Transverse colon (tissue), 4 donors: ENCODE measurements around the gene TMEM240. TPM values are rescaled to one million over a fixed set of nuclear protein-coding genes. Genes with fewer than 3 reads are reported as not detected.
A peak's percentile ranks its signal among the peaks of the same experiment; 100 is the strongest.

Experiments
- DNase-seq: peaks from one replicate; pipeline ENCODE4 v3.0.0-alpha.2; 2019
- H3K27ac ChIP-seq, 4 donors: fragments of 200-600 bp; sonication (generic); 2 replicates each; pipeline ENCODE4 v1.5.1; 2016 to 2018; ENCODE audit warnings: inconsistent platforms in 4 of 4
- H3K27me3 ChIP-seq: fragments of 200-600 bp; sonication (generic); 2 replicates; pipeline ENCODE4 v1.5.1; 2017; ENCODE audit warnings: inconsistent platforms
- H3K36me3 ChIP-seq, 4 donors: fragments of 200-600 bp; sonication (generic); 2 replicates each; pipeline ENCODE4 v1.5.1; 2017 to 2019; ENCODE audit warnings: inconsistent platforms in 4 of 4
- H3K4me1 ChIP-seq, 4 donors: fragments of 200-600 bp; sonication (generic); 2 replicates each; pipeline ENCODE4 v1.5.1; 2017 to 2020; ENCODE audit warnings: inconsistent platforms in 4 of 4
- H3K4me3 ChIP-seq, 4 donors: fragments of 200-600 bp; sonication (generic); 1 replicate in 1 of 4; 2 replicates in 3 of 4; pipeline versions ENCODE4 v1.5.1 to v1.6.1; 2017 to 2019; ENCODE audit warnings: inconsistent platforms in 4 of 4
- H3K9me3 ChIP-seq, 2 donors: fragments of 200-600 bp; sonication (generic); 2 replicates each; pipeline ENCODE4 v1.5.1; 2017 to 2019; ENCODE audit warnings: inconsistent platforms in 2 of 2
- EP300 ChIP-seq: sonication (generic); formaldehyde crosslinking; IDR thresholded peaks from one replicate; pipeline ENCODE4 v1.6.1; 2017; ENCODE audit warnings: antibody characterized with exemption, low read depth
- POLR2A ChIP-seq: fragments of 450-650 bp; IDR thresholded peaks from one replicate; pipeline ENCODE4 v1.6.1; 2016; ENCODE audit warnings: antibody characterized with exemption, mild to moderate bottlenecking, moderate library complexity
- POLR2AphosphoS5 ChIP-seq, 3 donors: sonication (generic); formaldehyde crosslinking; IDR thresholded peaks; one replicate each; pipeline ENCODE4 v1.6.1; 2016; ENCODE audit warnings: antibody characterized with exemption in 3 of 3
- WGBS, 2 donors: methylation state at CpG; one replicate each; pipeline ENCODE4 v1.1.5; 2018; ENCODE audit warnings: low coverage in 1 of 2; 5-methylcytosine and 5-hydroxymethylcytosine counted together
- in situ Hi-C, 4 donors: fragments of 200-750 bp; cut with MboI; loops; one replicate each; pipeline versions ENCODE4 v1.15.0 to v1.15.1; 2017; ENCODE audit warnings: low sequenced_read_pairs in 3 of 4, low pct_ligation_motif_present in 1 of 4, low pct_unique_long_range_greater_than_20kb in 1 of 4
- intact Hi-C: fragments of 100-400 bp; cut with DNase I; formaldehyde crosslinking; loops from one replicate; pipeline ENCODE4 v1.15.1; 2023; ENCODE audit warnings: low total_unique reads
- total RNA-seq, 4 donors: library from RNA; depleted of rRNA; stranded (reverse); fragments of >200 nt; gene quantifications; one replicate each; pipeline ENCODE4 v1.1.0, GENCODE V29; 2016
- TF ChIP-seq, protein P1 (sequence below), 5 experiments: fragments of 200-600 bp in 3 of 5; fragments of 450-650 bp in 2 of 5; sonication (generic) in 3 of 5; IDR thresholded peaks; 1 replicate in 2 of 5; 2 replicates in 3 of 5; pipeline ENCODE4 v1.5.1; 2016 to 2017; ENCODE audit warnings: antibody characterized with exemption in 5 of 5, inconsistent platforms in 3 of 5, mild to moderate bottlenecking in 2 of 5, moderate library complexity in 1 of 5

Gene TMEM240
- total RNA-seq, 4 donors from 2014 or later: 3.8 to 27.3 (median 4.2) TPM; not detected in 1

DNA sequence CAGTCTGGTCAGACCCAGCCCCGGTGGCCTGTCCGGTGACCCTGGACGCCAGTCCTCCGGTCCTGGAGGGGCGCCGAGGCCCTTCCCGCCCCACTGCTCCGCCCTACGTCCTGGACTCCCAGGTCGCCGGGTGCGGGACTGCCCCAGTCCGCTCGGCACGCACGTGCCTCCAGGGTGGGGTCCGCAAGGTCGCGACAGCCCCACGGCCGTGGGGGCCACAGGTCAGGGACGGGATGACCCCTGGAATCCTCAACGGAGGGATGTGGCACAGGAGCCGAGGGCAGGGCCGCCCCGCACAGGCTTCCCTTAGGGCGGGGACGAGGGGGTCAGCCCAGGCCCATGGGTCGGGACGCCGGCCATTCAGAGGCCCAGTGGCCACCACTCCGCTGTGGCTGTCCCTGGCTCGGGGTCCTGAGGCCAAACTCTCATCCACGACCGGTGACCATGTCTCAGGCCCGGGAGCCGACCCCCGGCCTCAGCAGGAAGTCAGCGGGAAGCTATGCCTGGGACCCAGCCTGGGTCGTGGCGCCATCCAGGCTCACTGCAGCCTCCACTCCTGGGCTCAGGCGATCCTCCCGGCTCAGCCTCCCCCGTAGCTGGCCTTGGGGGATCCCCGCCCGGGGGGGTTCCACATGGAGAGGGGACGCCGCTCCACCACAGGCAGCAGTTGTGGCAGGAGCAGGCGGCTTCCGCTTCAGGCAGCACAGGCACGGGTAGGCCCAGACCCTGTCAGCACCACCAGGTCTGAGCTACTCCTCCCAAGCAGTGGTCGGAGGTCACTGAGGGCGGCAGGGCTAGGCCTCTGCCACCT lies 599 bp upstream of the TMEM240 start:
- Histone ChIP-seq H3K9me3 (no peaks in the 10 kb centered on the region), H3K27ac (peak overlapping the region; percentile 37 to 86 (median 64)), H3K36me3 (no peaks in the 10 kb centered on the region), H3K4me1 (peaks cover 5 to 19% (median 12%) of the 10 kb centered on the region in 4 donors), H3K27me3 (peaks cover 9% of the 10 kb centered on the region), H3K4me3 (peak overlapping the region; percentile 45 to 61 (median 50))
- no peak for DNase-seq
- intact Hi-C loops (no loop called here), in situ Hi-C loops (no loop called here)
- WGBS, 2 donors: 86% methylated on average over 33 of the region's 53 CpGs; no CpG with 5 or more reads in 1 of the 2 donors
- TF ChIP-seq, protein P1, sequence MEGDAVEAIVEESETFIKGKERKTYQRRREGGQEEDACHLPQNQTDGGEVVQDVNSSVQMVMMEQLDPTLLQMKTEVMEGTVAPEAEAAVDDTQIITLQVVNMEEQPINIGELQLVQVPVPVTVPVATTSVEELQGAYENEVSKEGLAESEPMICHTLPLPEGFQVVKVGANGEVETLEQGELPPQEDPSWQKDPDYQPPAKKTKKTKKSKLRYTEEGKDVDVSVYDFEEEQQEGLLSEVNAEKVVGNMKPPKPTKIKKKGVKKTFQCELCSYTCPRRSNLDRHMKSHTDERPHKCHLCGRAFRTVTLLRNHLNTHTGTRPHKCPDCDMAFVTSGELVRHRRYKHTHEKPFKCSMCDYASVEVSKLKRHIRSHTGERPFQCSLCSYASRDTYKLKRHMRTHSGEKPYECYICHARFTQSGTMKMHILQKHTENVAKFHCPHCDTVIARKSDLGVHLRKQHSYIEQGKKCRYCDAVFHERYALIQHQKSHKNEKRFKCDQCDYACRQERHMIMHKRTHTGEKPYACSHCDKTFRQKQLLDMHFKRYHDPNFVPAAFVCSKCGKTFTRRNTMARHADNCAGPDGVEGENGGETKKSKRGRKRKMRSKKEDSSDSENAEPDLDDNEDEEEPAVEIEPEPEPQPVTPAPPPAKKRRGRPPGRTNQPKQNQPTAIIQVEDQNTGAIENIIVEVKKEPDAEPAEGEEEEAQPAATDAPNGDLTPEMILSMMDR (IDR thresholded peaks at IDR 0.05): no peak
- no peak for TF ChIP-seq POLR2AphosphoS5 (IDR thresholded peaks at IDR 0.05)
- no peak for TF ChIP-seq POLR2A
- TF ChIP-seq EP300: no peak

DNA sequence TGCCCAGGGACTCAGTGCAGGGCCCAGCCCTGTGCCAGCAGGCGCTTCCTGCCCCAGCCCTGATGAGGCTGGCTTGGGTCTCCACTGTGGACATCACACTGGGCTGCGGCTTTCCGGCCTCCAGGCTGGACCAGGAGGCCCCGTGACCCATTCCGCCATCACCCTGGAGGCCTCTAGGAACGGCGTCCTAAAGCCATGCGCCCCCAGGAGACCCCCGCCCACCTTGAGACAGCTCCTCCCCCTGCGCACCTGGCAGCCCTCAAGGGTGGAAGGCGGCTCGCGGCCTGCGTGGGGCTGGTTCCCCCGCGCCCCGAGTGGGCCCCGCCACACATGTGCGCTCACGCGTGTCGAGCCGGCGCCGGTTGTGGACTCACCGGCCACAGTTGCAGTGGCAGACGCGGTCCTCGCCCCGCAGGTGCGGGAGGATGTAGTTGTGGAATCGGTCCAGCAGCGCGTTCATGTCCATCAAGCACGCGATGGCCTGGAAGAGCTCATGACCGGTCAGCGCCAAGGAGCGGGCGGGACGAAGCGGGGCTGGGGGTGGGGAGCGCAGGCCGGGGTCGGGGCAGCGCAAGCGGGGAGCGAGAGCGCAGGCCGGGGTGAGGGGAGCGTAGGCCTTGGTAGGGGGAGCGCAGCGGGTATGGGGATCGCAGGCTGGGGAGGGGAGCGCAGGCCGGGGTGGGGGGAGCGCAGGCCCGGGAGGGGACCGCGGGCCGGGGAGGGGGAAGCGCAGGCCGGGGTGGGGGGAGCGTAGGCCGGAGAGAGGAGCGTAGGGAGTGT lies 924 bp downstream of the TMEM240 start:
- peak overlapping the region; percentile 37 to 86 (median 64) for H3K27ac ChIP-seq
- H3K27me3 ChIP-seq: peaks cover 9% of the 10 kb centered on the region
- H3K9me3 ChIP-seq: no peaks in the 10 kb centered on the region
- intact Hi-C loops (no loop called here), in situ Hi-C loops (no loop called here)
- TF ChIP-seq EP300 (no peak), POLR2A (no peak), POLR2AphosphoS5 (IDR thresholded peaks at IDR 0.05) (no peak)
- TF ChIP-seq, protein P1 (IDR thresholded peaks at IDR 0.05): no peak
- no peak for DNase-seq
- peaks cover 5 to 19% (median 12%) of the 10 kb centered on the region in 4 donors for H3K4me1 ChIP-seq
- H3K36me3 ChIP-seq: no peaks in the 10 kb centered on the region
- 16% methylated on average over 58 of the region's 66 CpGs; no CpG with 5 or more reads in 1 of the 2 donors for WGBS, 2 donors
- peak overlapping the region; percentile 45 to 61 (median 50) for H3K4me3 ChIP-seq

DNA sequence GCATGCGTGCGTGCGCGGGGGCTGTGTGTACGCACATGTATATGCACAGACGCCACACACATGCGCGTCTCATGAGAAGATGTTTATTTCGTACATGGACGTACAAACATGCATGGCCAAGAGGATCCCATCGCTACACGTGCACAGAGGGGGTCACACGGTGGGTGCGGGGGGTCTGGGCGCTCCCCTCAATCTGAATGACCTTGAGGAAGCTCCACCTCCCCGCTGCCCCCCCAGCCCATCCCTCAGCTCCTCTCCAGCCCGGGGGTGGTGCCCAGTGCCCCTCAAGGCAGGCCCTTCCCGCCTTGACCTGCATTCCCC lies 1.5 kb downstream of the TMEM240 start:
- no peaks in the 10 kb centered on the region for H3K36me3 ChIP-seq
- no peak for TF ChIP-seq POLR2A
- TF ChIP-seq EP300: no peak
- no peak for TF ChIP-seq POLR2AphosphoS5 (IDR thresholded peaks at IDR 0.05)
- TF ChIP-seq, protein P1 (IDR thresholded peaks at IDR 0.05): no peak
- no peak for DNase-seq
- in situ Hi-C loops (no loop called here), intact Hi-C loops (no loop called here)
- H3K4me1 ChIP-seq: peaks cover 5 to 19% (median 12%) of the 10 kb centered on the region in 4 donors
- H3K4me3 ChIP-seq: peak overlapping the region in 2 of 4 donors; percentile 47 to 54
- no peaks in the 10 kb centered on the region for H3K9me3 ChIP-seq
- H3K27me3 ChIP-seq: peaks cover 9% of the 10 kb centered on the region
- H3K27ac ChIP-seq: peak overlapping the region in 3 of 4 donors; percentile 37 to 86 (median 75)
- 85 to 88% methylated on average over 6 to 18 of the region's 18 CpGs for WGBS, 2 donors

DNA sequence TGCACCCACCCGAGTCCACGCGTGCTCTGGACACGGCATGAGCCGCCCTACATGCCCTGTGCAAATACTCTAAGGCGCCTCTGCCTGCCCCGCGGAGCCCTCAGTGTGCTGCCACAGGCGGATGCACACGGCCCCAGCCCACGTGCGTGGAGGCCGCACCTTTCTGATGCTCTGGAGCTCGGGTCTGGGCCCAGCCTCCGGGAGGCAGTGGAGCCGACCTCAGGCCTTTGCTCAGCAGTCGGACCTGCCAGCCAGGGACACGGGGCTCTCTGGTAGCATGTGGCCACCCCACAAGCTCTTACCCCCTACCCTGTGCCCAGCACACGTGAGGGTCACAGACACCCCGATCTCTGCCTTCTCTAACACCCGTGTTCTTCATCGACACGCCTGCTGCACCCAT lies 2.1 kb downstream of the TMEM240 start:
- Histone ChIP-seq H3K4me1 (peaks cover 5 to 19% (median 12%) of the 10 kb centered on the region in 4 donors), H3K27ac (no peak overlapping the region), H3K4me3 (no peak overlapping the region), H3K36me3 (no peaks in the 10 kb centered on the region), H3K9me3 (no peaks in the 10 kb centered on the region), H3K27me3 (peaks cover 9% of the 10 kb centered on the region)
- intact Hi-C loops (no loop called here), in situ Hi-C loops (no loop called here)
- no peak for DNase-seq
- TF ChIP-seq EP300 (no peak), POLR2AphosphoS5 (IDR thresholded peaks at IDR 0.05) (no peak), POLR2A (no peak)
- TF ChIP-seq, protein P1 (IDR thresholded peaks at IDR 0.05): no peak
- 87 to 100% methylated on average over 2 to 21 of the region's 23 CpGs for whole genome bisulfite sequencing, 2 donors
